Measurements from ENCODE around the gene HPS4.

- no peak for TF ChIP-seq EZH2 (IDR thresholded peaks at IDR 0.05; ENCODE audit: insufficient read depth, poor library complexity, severe bottlenecking)
- TF ChIP-seq EZH2phosphoT487 (IDR thresholded peaks at IDR 0.05; ENCODE audit: insufficient read depth, low read depth): no peak
Observed at GRCh38 chr22:26409719-26410335, 73.8 kb downstream of the HPS4 start.
